Gastrocnemius medialis (tissue), 4 donors: ENCODE results near the gene EFCAB9. TPM values are rescaled to one million over a fixed set of nuclear protein-coding genes. Genes with fewer than 3 reads are reported as not detected.
A peak's percentile ranks its signal among the peaks of the same experiment; 100 is the strongest.

Source experiments
- ATAC-seq, 2 donors: fragments of 150-250 bp; one replicate each; pipeline ENCODE4 v1.9.1; 2016
- DNase-seq, 2 donors: peaks; one replicate each; pipeline ENCODE4 v3.0.0-alpha.2; 2019
- H3K27ac ChIP-seq, 4 donors: fragments of 200-600 bp; sonication (generic); 1 replicate in 1 of 4; 2 replicates in 3 of 4; pipeline ENCODE4 v1.5.1; 2016 to 2018; ENCODE audit warnings: mild to moderate bottlenecking in 2 of 4, moderate library complexity in 1 of 4
- H3K27me3 ChIP-seq, 3 donors: fragments of 200-600 bp; sonication (generic) in 2 of 3; 1 replicate in 1 of 3; 2 replicates in 2 of 3; pipeline versions ENCODE4 v1.5.1 to v1.6.0; 2016 to 2019; ENCODE audit warnings: mild to moderate bottlenecking in 1 of 3, moderate library complexity in 1 of 3
- H3K36me3 ChIP-seq, 2 donors: fragments of 200-600 bp; sonication (generic) in 1 of 2; one replicate each; pipeline ENCODE4 v1.5.1; 2017 to 2018
- H3K4me1 ChIP-seq, 2 donors: fragments of 200-600 bp; sonication (generic) in 1 of 2; one replicate each; pipeline ENCODE4 v1.5.1; 2016 to 2017; ENCODE audit warnings: mild to moderate bottlenecking in 2 of 2
- H3K4me3 ChIP-seq, 4 donors: fragments of 200-600 bp; sonication (generic) in 3 of 4; 1 replicate in 1 of 4; 2 replicates in 3 of 4; pipeline ENCODE4 v1.5.1; 2016 to 2019; ENCODE audit warnings: mild to moderate bottlenecking in 2 of 4
- H3K9me3 ChIP-seq, 3 donors: fragments of 200-600 bp; sonication (generic) in 2 of 3; 1 replicate in 1 of 3; 2 replicates in 2 of 3; pipeline ENCODE4 v1.5.1; 2016 to 2019
- POLR2A ChIP-seq, 2 donors: fragments of 450-650 bp; IDR thresholded peaks; one replicate each; pipeline ENCODE4 v1.6.1; 2017; ENCODE audit warnings: antibody characterized with exemption in 2 of 2, mild to moderate bottlenecking in 2 of 2, moderate library complexity in 2 of 2
- in situ Hi-C, 4 donors: fragments of 200-750 bp; cut with MboI; loops; one replicate each; pipeline versions ENCODE4 v1.15.0 to v1.8.0; 2017; ENCODE audit warnings: low sequenced_read_pairs in 4 of 4
- intact Hi-C: fragments of 100-400 bp; cut with DNase I; formaldehyde crosslinking; loops from one replicate; pipeline ENCODE4 v1.15.1; 2023; ENCODE audit warnings: low total_unique reads
- total RNA-seq, 4 donors: library from RNA; depleted of rRNA; stranded (reverse); fragments of >200 nt; gene quantifications; one replicate each; pipeline versions ENCODE4 v1.1.0 to v1.2.3, GENCODE V29; 2016
- TF ChIP-seq, protein P1 (sequence below), 5 experiments: fragments of 450-650 bp in 3 of 5; fragments of 200-600 bp in 2 of 5; sonication (generic) in 2 of 5; IDR thresholded peaks in 4 of 5; conservative IDR thresholded peaks in 1 of 5; 1 replicate in 4 of 5; 2 replicates in 1 of 5; pipeline ENCODE4 v1.5.1; 2016 to 2019; ENCODE audit warnings: antibody characterized with exemption in 5 of 5, mild to moderate bottlenecking in 3 of 5, moderate library complexity in 3 of 5

Gene EFCAB9
- total RNA-seq, 4 donors from 2014 or later: not detected

DNA sequence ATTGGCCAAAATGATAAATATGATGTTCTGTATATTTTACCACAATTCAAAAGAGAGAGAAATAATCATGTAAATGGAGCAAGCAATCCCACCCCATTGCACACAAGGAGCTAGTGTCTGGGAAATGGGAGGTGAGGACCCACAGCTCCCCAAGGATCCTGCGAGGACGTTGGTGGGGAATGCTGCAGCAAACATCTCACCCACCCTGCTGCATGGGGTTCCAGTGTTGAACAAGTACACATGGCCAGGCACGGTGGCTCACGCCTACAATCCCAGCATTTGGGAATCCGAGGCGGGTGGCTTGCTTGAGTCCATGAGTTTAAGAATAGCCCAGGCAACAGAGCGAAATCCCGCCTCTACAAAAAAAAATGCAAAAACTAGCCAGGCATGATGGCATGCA lies 35.0 kb upstream of the EFCAB9 start:
- ATAC-seq: no peak
- H3K27ac ChIP-seq: no peak overlapping the region
- no peak for DNase-seq
- no peaks in the 10 kb centered on the region for H3K27me3 ChIP-seq
- TF ChIP-seq, protein P1, sequence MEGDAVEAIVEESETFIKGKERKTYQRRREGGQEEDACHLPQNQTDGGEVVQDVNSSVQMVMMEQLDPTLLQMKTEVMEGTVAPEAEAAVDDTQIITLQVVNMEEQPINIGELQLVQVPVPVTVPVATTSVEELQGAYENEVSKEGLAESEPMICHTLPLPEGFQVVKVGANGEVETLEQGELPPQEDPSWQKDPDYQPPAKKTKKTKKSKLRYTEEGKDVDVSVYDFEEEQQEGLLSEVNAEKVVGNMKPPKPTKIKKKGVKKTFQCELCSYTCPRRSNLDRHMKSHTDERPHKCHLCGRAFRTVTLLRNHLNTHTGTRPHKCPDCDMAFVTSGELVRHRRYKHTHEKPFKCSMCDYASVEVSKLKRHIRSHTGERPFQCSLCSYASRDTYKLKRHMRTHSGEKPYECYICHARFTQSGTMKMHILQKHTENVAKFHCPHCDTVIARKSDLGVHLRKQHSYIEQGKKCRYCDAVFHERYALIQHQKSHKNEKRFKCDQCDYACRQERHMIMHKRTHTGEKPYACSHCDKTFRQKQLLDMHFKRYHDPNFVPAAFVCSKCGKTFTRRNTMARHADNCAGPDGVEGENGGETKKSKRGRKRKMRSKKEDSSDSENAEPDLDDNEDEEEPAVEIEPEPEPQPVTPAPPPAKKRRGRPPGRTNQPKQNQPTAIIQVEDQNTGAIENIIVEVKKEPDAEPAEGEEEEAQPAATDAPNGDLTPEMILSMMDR (IDR thresholded peaks at IDR 0.05 in 4 of 5, conservative IDR thresholded peaks at IDR 0.05 in 1 of 5): no peak
- no peak for TF ChIP-seq POLR2A (IDR thresholded peaks at IDR 0.05)
- intact Hi-C loops (no loop called here), in situ Hi-C loops (no loop called here)
- peaks cover 6 to 20% of the 10 kb centered on the region in 2 donors for H3K4me1 ChIP-seq
- no peaks in the 10 kb centered on the region for H3K9me3 ChIP-seq
- H3K36me3 ChIP-seq: peaks cover 0 to 8% of the 10 kb centered on the region in 2 donors
- no peak overlapping the region for H3K4me3 ChIP-seq

DNA sequence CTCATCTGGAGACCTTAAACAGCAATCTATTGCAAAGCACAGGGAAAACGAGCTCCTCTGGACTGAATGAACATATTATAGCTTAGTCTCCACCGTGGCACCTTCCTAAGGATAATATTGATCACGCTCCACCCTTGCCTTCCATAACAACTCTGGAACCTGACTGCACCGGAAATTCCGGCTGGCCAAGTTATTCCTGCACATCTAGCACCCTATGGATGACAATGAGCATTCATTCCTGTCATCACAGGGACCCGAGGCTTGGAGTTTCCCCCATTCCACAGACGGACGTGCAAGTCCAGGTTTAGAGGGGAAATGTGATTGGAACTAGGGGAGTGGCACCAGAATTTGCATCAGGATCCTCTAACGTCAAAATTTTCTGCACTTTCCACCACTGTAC lies 33.5 kb upstream of the EFCAB9 start:
- Histone ChIP-seq H3K4me3 (no peak overlapping the region), H3K9me3 (no peaks in the 10 kb centered on the region), H3K27me3 (no peaks in the 10 kb centered on the region), H3K27ac (no peak overlapping the region), H3K4me1 (peaks cover 13 to 32% of the 10 kb centered on the region in 2 donors), H3K36me3 (peaks cover 0 to 8% of the 10 kb centered on the region in 2 donors)
- intact Hi-C loops: no loop called here
- ATAC-seq (no peak), DNase-seq (no peak)
- in situ Hi-C loops: no loop called here
- TF ChIP-seq POLR2A (IDR thresholded peaks at IDR 0.05): no peak
- TF ChIP-seq, protein P1 (IDR thresholded peaks at IDR 0.05 in 4 of 5, conservative IDR thresholded peaks at IDR 0.05 in 1 of 5): no peak

DNA sequence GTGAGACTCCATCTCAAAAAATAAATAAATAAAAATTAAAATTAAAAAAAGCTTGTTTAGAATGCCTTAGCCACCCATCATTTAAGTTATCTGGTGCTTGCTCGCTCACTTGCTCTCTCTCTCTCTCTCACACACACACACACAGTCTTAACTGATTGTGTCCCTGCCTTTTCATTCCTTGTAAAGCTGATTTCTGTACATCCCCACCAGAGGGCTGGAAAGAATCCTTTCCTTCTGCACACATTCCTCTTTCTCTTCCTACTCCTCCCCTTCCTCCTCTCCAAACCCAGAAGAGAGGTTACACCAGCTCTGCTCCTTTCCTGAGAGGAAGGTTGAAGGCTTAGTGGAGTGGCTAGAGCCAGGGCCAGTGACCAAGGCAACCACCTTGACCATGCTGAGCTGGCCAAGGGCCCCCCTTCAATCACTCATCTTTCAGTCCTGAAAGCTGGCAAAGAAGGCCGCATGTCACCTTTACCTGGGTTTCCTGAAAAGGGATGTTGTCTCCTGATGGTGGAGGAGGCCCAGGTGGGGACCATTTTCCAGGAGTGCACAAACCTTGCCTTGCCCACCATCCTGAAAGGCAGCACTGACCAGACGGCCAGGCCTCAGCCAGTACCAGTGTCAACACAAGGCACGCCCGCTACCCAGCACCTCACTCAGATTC lies 31.5 kb upstream of the EFCAB9 start:
- H3K36me3 ChIP-seq: no peaks in the 10 kb centered on the region
- no peak overlapping the region for H3K27ac ChIP-seq
- TF ChIP-seq, protein P1 (IDR thresholded peaks at IDR 0.05 in 4 of 5, conservative IDR thresholded peaks at IDR 0.05 in 1 of 5): no peak
- no peak for TF ChIP-seq POLR2A (IDR thresholded peaks at IDR 0.05)
- intact Hi-C loops (no loop called here), in situ Hi-C loops (no loop called here)
- DNase-seq (no peak), ATAC-seq (no peak)
- H3K9me3 ChIP-seq: no peaks in the 10 kb centered on the region
- H3K4me3 ChIP-seq: no peak overlapping the region
- peaks cover 16 to 31% of the 10 kb centered on the region in 2 donors for H3K4me1 ChIP-seq
- H3K27me3 ChIP-seq: no peaks in the 10 kb centered on the region

- Histone ChIP-seq H3K9me3 (no peaks in the 10 kb centered on the region), H3K27ac (peak overlapping the region in 1 of 4 donors; percentile 15)
- in situ Hi-C loops: no loop called here
These were observed 31.0 kb upstream of the EFCAB9 start for GRCh38 chr5:172162987-172163343.

More at GRCh38 chr5:172162987-172163343, 31.0 kb upstream of the EFCAB9 start:
- intact Hi-C loops: no loop called here
- no peaks in the 10 kb centered on the region for H3K36me3 ChIP-seq
- H3K27me3 ChIP-seq: no peaks in the 10 kb centered on the region
- H3K4me3 ChIP-seq: no peak overlapping the region
- ATAC-seq (no peak), DNase-seq (no peak)
- TF ChIP-seq, protein P1 (IDR thresholded peaks at IDR 0.05 in 4 of 5, conservative IDR thresholded peaks at IDR 0.05 in 1 of 5): no peak
- no peak for TF ChIP-seq POLR2A (IDR thresholded peaks at IDR 0.05)
- H3K4me1 ChIP-seq: peaks cover 22 to 36% of the 10 kb centered on the region in 2 donors
